Fibroblast of pulmonary artery (primary cell): Measurements from ENCODE around the gene OBI1.

Source experiments
- DNase-seq: peaks from one replicate; pipeline ENCODE4 v3.0.0-alpha.2; 2010; ENCODE audit warnings: low read depth
- H3K4me3 ChIP-seq: replicated peaks from 2 replicates; pipeline ENCODE4 v1.5.1; 2011; ENCODE audit warnings: low read depth, mild to moderate bottlenecking, control low read depth, low read length, moderate library complexity
- CTCF ChIP-seq: IDR thresholded peaks from 2 replicates; pipeline ENCODE4 v1.5.1; 2011; ENCODE audit warnings: mild to moderate bottlenecking, control low read depth, low read length, inconsistent platforms; ENCODE audit errors: missing control alignments

The OBI1 gene

DNA sequence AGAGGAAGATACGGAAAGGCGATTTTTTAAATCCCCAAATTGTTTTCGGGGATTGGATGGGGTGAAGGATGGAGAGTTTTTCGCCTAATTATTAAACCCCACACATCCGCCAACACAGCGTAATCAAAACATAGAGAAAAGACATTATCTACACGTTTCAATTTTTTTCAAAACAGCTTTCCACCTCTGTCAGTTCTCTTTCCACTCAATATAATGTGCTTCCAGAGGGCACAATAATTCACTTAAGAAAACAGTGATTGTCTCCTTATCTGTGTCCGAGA lies 435 bp upstream of the OBI1 start:
- DNase-seq: no peak
- peak overlapping the region; percentile 91 for H3K4me3 ChIP-seq
- no peak for TF ChIP-seq CTCF

- peak; percentile 17 for DNase-seq
- TF ChIP-seq CTCF: no peak
- H3K4me3 ChIP-seq: peak overlapping the region; percentile 91
These were observed 991 bp downstream of the OBI1 start for GRCh38 chr13:78657699-78658629.

- H3K4me3 ChIP-seq: no peak overlapping the region
- no peak for DNase-seq
- TF ChIP-seq CTCF: no peak
These were observed 3.0 kb downstream of the OBI1 start for GRCh38 chr13:78655906-78656305.

GRCh38 chr13:78655007-78655406 lies 3.9 kb downstream of the OBI1 start:
- no peak overlapping the region for H3K4me3 ChIP-seq
- TF ChIP-seq CTCF: no peak
- no peak for DNase-seq

- no peak for TF ChIP-seq CTCF
- no peak overlapping the region for H3K4me3 ChIP-seq
- no peak for DNase-seq
These were observed 6.3 kb downstream of the OBI1 start for GRCh38 chr13:78652651-78653050.

GRCh38 chr13:78650717-78651083 lies 8.3 kb downstream of the OBI1 start:
- no peak for DNase-seq
- no peak overlapping the region for H3K4me3 ChIP-seq
- TF ChIP-seq CTCF: no peak
